DND-41 (cell line): ENCODE data around the gene PTPRG.
"Not testable (repeated sequence)": the region's sequence is repeated elsewhere in the genome, so short reads cannot be mapped to it uniquely, and the experiment has no call there.

Source experiments
- CTCF ChIP-seq: IDR thresholded peaks from 2 replicates; pipeline ENCODE4 v1.5.1; 2012; ENCODE audit warnings: borderline replicate concordance, low read length, moderate library complexity, mild to moderate bottlenecking; ENCODE audit not compliant: poor library complexity, severe bottlenecking; ENCODE audit errors: extremely low read depth
- EZH2 ChIP-seq: IDR thresholded peaks from 3 replicates; pipeline ENCODE4 v1.6.1; 2012; ENCODE audit warnings: borderline replicate concordance, low read depth, mild to moderate bottlenecking, moderate library complexity, low read length, inconsistent platforms; ENCODE audit not compliant: severe bottlenecking

DNA sequence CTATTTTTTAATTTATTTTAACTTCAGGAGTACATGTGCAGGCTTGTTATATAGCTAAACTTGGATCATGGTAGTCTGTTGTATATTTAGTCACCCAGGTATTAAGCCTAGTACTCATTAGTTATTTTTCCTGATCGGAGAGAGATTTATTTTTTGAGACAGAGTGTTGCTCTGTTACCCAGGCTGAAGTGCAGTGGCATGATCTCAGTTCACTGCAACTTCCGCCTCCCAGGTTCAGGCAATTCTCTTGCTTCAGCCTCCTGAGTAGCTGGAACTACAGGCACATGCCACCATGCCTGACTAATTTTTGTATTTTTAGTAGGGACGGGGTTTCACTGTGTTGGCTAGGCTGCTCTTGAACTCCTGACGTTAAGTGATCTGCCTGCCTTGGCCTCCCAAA lies 477.4 kb downstream of the PTPRG start:
- not testable (repeated sequence) for TF ChIP-seq EZH2, CTCF
